ENCODE results near the gene NDNF.

Gene NDNF
- total RNA-seq = 0 to 3.6 (median 0.06) reads per million in 9 experiments

GRCh38 chr4:121072224-121073003 is at the start of gene NDNF:
NDNF (minus strand) TSS chr4:121072535; CDS start chr4:121045837, 26,698 bp downstream.
- peak; percentile 70 for ATAC-seq (replicated peaks)
- H3K4me1 Mint-ChIP-seq (ENCODE audit: low read depth in 2 of 2) = peaks cover 18% of the 10 kb centered on the region in 2 donors
- peak; percentile 5 to 24 (median 23) for DNase-seq
- peaks cover 6% of the 10 kb centered on the region for H3K36me3 Mint-ChIP-seq (ENCODE audit: insufficient read depth)
- peak within 1 kb of the TSS; percentile 86 to 89 for H3K4me3 Mint-ChIP-seq
- no peaks in the 10 kb centered on the region for H3K9me3 Mint-ChIP-seq
- peak within 1 kb of the TSS in 1 of 2 donors; percentile 68 for H3K27ac Mint-ChIP-seq
- peaks cover 66 to 75% of the 10 kb centered on the region in 2 donors for H3K27me3 Mint-ChIP-seq

GRCh38 chr4:121119715-121120114 is 47.4 kb upstream of the NDNF start:
- no peaks in the 10 kb centered on the region for H3K36me3 Mint-ChIP-seq (ENCODE audit: insufficient read depth)

GRCh38 chr4:121118344-121118743 is 46.0 kb upstream of the NDNF start:
- ATAC-seq (replicated peaks) (no peak), DNase-seq (no peak)
- Mint-ChIP-seq H3K27ac (peak overlapping the region in 1 of 2 donors; percentile 76), H3K4me1 (ENCODE audit: low read depth in 2 of 2) (peaks cover 3 to 4% of the 10 kb centered on the region in 2 donors), H3K4me3 (no peak overlapping the region), H3K27me3 (no peaks in the 10 kb centered on the region), H3K9me3 (no peaks in the 10 kb centered on the region), H3K36me3 (ENCODE audit: insufficient read depth) (no peaks in the 10 kb centered on the region)

More at GRCh38 chr4:121119715-121120114, 47.4 kb upstream of the NDNF start:
- H3K27ac Mint-ChIP-seq = no peak overlapping the region
- peaks cover 3 to 4% of the 10 kb centered on the region in 2 donors for H3K4me1 Mint-ChIP-seq (ENCODE audit: low read depth in 2 of 2)
- no peak for DNase-seq
- H3K9me3 Mint-ChIP-seq = no peaks in the 10 kb centered on the region
- no peak overlapping the region for H3K4me3 Mint-ChIP-seq
- no peak for ATAC-seq (replicated peaks)
- H3K27me3 Mint-ChIP-seq = no peaks in the 10 kb centered on the region

GRCh38 chr4:121114756-121115155 is 42.4 kb upstream of the NDNF start:
- Mint-ChIP-seq H3K27ac (no peak overlapping the region), H3K4me3 (no peak overlapping the region), H3K27me3 (no peaks in the 10 kb centered on the region), H3K36me3 (ENCODE audit: insufficient read depth) (peaks cover 3% of the 10 kb centered on the region), H3K9me3 (no peaks in the 10 kb centered on the region), H3K4me1 (ENCODE audit: low read depth in 2 of 2) (peaks cover 3 to 4% of the 10 kb centered on the region in 2 donors)
- no peak for ATAC-seq (replicated peaks)
- DNase-seq = no peak

GRCh38 chr4:121112530-121112929 is 40.2 kb upstream of the NDNF start:
- no peaks in the 10 kb centered on the region for H3K4me1 Mint-ChIP-seq (ENCODE audit: low read depth in 2 of 2)
- peaks cover 3% of the 10 kb centered on the region for H3K36me3 Mint-ChIP-seq (ENCODE audit: insufficient read depth)
- H3K27me3 Mint-ChIP-seq = no peaks in the 10 kb centered on the region
- ATAC-seq (replicated peaks) (no peak), DNase-seq (no peak)
- no peak overlapping the region for H3K4me3 Mint-ChIP-seq
- no peak overlapping the region for H3K27ac Mint-ChIP-seq
- H3K9me3 Mint-ChIP-seq = no peaks in the 10 kb centered on the region

- Mint-ChIP-seq H3K36me3 (ENCODE audit: insufficient read depth) (peaks cover 3% of the 10 kb centered on the region), H3K4me1 (ENCODE audit: low read depth in 2 of 2) (no peaks in the 10 kb centered on the region), H3K9me3 (no peaks in the 10 kb centered on the region), H3K4me3 (no peak overlapping the region), H3K27me3 (no peaks in the 10 kb centered on the region), H3K27ac (no peak overlapping the region)
- DNase-seq (no peak), ATAC-seq (replicated peaks) (no peak)
Observed at GRCh38 chr4:121108557-121108956, 36.2 kb upstream of the NDNF start.

- ATAC-seq (replicated peaks) (no peak), DNase-seq (no peak)
- Mint-ChIP-seq H3K4me1 (ENCODE audit: low read depth in 2 of 2) (no peaks in the 10 kb centered on the region), H3K27me3 (no peaks in the 10 kb centered on the region), H3K36me3 (ENCODE audit: insufficient read depth) (peaks cover 3% of the 10 kb centered on the region), H3K27ac (no peak overlapping the region), H3K4me3 (no peak overlapping the region), H3K9me3 (no peaks in the 10 kb centered on the region)
Observed at GRCh38 chr4:121107507-121107906, 35.2 kb upstream of the NDNF start.

GRCh38 chr4:121100093-121100775 is 27.9 kb upstream of the NDNF start:
- ATAC-seq (replicated peaks) (no peak), DNase-seq (no peak)
- Mint-ChIP-seq H3K4me1 (ENCODE audit: low read depth in 2 of 2) (no peaks in the 10 kb centered on the region), H3K4me3 (no peak overlapping the region), H3K27me3 (no peaks in the 10 kb centered on the region), H3K9me3 (no peaks in the 10 kb centered on the region), H3K36me3 (ENCODE audit: insufficient read depth) (no peaks in the 10 kb centered on the region), H3K27ac (peak overlapping the region in 1 of 2 donors; percentile 29)

GRCh38 chr4:121098266-121098665 is 25.9 kb upstream of the NDNF start:
- Mint-ChIP-seq H3K4me1 (ENCODE audit: low read depth in 2 of 2) (no peaks in the 10 kb centered on the region), H3K36me3 (ENCODE audit: insufficient read depth) (no peaks in the 10 kb centered on the region)

GRCh38 chr4:121096629-121097028 is 24.3 kb upstream of the NDNF start:
- H3K9me3 Mint-ChIP-seq = no peaks in the 10 kb centered on the region
- no peak overlapping the region for H3K4me3 Mint-ChIP-seq
- no peaks in the 10 kb centered on the region for H3K36me3 Mint-ChIP-seq (ENCODE audit: insufficient read depth)
- H3K27ac Mint-ChIP-seq = no peak overlapping the region
- DNase-seq (no peak), ATAC-seq (replicated peaks) (no peak)
- H3K4me1 Mint-ChIP-seq (ENCODE audit: low read depth in 2 of 2) = no peaks in the 10 kb centered on the region
- H3K27me3 Mint-ChIP-seq = no peaks in the 10 kb centered on the region

More at GRCh38 chr4:121098266-121098665, 25.9 kb upstream of the NDNF start:
- Mint-ChIP-seq H3K4me3 (no peak overlapping the region), H3K9me3 (no peaks in the 10 kb centered on the region), H3K27ac (no peak overlapping the region), H3K27me3 (no peaks in the 10 kb centered on the region)
- ATAC-seq (replicated peaks) (no peak), DNase-seq (no peak)

- DNase-seq (no peak), ATAC-seq (replicated peaks) (no peak)
- Mint-ChIP-seq H3K36me3 (ENCODE audit: insufficient read depth) (no peaks in the 10 kb centered on the region), H3K4me1 (ENCODE audit: low read depth in 2 of 2) (no peaks in the 10 kb centered on the region), H3K27me3 (no peaks in the 10 kb centered on the region), H3K4me3 (no peak overlapping the region), H3K27ac (no peak overlapping the region), H3K9me3 (no peaks in the 10 kb centered on the region)
Observed at GRCh38 chr4:121096191-121096590, 23.9 kb upstream of the NDNF start.

- no peak for DNase-seq
Observed at GRCh38 chr4:121094297-121094966, 22.1 kb upstream of the NDNF start.

GRCh38 chr4:121093261-121093660 is 20.9 kb upstream of the NDNF start:
- H3K9me3 Mint-ChIP-seq = no peaks in the 10 kb centered on the region
- H3K4me3 Mint-ChIP-seq = no peak overlapping the region
- H3K27ac Mint-ChIP-seq = no peak overlapping the region
- no peaks in the 10 kb centered on the region for H3K4me1 Mint-ChIP-seq (ENCODE audit: low read depth in 2 of 2)
- H3K36me3 Mint-ChIP-seq (ENCODE audit: insufficient read depth) = no peaks in the 10 kb centered on the region
- DNase-seq (no peak), ATAC-seq (replicated peaks) (no peak)
- H3K27me3 Mint-ChIP-seq = no peaks in the 10 kb centered on the region

More at GRCh38 chr4:121094297-121094966, 22.1 kb upstream of the NDNF start:
- Mint-ChIP-seq H3K4me1 (ENCODE audit: low read depth in 2 of 2) (no peaks in the 10 kb centered on the region), H3K4me3 (no peak overlapping the region), H3K27me3 (no peaks in the 10 kb centered on the region), H3K9me3 (no peaks in the 10 kb centered on the region), H3K27ac (no peak overlapping the region), H3K36me3 (ENCODE audit: insufficient read depth) (no peaks in the 10 kb centered on the region)
- no peak for ATAC-seq (replicated peaks)

Measured in effector memory CD8-positive, alpha-beta T cell (primary cell).